ENCODE data around the gene ZMAT1. TPM values are rescaled to one million over a fixed set of nuclear protein-coding genes. Genes with fewer than 3 reads are reported as not detected.

ZMAT1 gene
- polyA plus RNA-seq, 1 donor from 2014 or later: 39.1 TPM

GRCh38 chrX:101956556-101956955 lies 24.7 kb upstream of the ZMAT1 start:
- Histone ChIP-seq H4K20me1 (ENCODE audit: insufficient read depth) (no peaks in the 10 kb centered on the region), H3K4me2 (ENCODE audit: low read length) (no peak overlapping the region), H3K36me3 (ENCODE audit: insufficient read depth, low read length) (no peaks in the 10 kb centered on the region), H2AFZ (ENCODE audit: low read depth, low read length) (no peak overlapping the region), H3K27ac (ENCODE audit: low read length) (no peak overlapping the region), H3K27me3 (ENCODE audit: insufficient read depth, low read depth, low read length) (no peaks in the 10 kb centered on the region), H3K9me2 (ENCODE audit: insufficient read depth, low read length) (no peaks in the 10 kb centered on the region), H3K4me3 (ENCODE audit: low read length) (no peak overlapping the region), H3F3A (ENCODE audit: insufficient read depth, low read length, poor library complexity, severe bottlenecking) (no peaks in the 10 kb centered on the region), H3K9ac (ENCODE audit: low read length) (no peak overlapping the region), H3K9me3 (ENCODE audit: low read length) (no peaks in the 10 kb centered on the region), H3K79me2 (replicated peaks; ENCODE audit: insufficient read depth, low read length) (no peaks in the 10 kb centered on the region)
- TF ChIP-seq MXI1 (conservative IDR thresholded peaks at IDR 0.05; ENCODE audit: poor library complexity, severe bottlenecking): no peak
- no peak for TF ChIP-seq EP300 (conservative IDR thresholded peaks at IDR 0.05; ENCODE audit: poor library complexity, severe bottlenecking)
- no peak for TF ChIP-seq SMC3 (conservative IDR thresholded peaks at IDR 0.05; ENCODE audit: poor library complexity)
- TF ChIP-seq POLR2AphosphoS5 (IDR thresholded peaks at IDR 0.05): no peak
- no peak for TF ChIP-seq CTCF (IDR thresholded peaks at IDR 0.05; ENCODE audit: poor library complexity, severe bottlenecking)

- H3K4me3 ChIP-seq (ENCODE audit: low read length): no peak overlapping the region
- H3K4me2 ChIP-seq (ENCODE audit: low read length): no peak overlapping the region
- H3K9ac ChIP-seq (ENCODE audit: low read length): no peak overlapping the region
- H3F3A ChIP-seq (ENCODE audit: insufficient read depth, low read length, poor library complexity, severe bottlenecking): no peaks in the 10 kb centered on the region
- no peak overlapping the region for H2AFZ ChIP-seq (ENCODE audit: low read depth, low read length)
- no peak for TF ChIP-seq REST (IDR thresholded peaks at IDR 0.05; ENCODE audit: borderline replicate concordance)
- no peak for TF ChIP-seq MXI1 (conservative IDR thresholded peaks at IDR 0.05; ENCODE audit: poor library complexity, severe bottlenecking)
- no peak for TF ChIP-seq SMC3 (conservative IDR thresholded peaks at IDR 0.05; ENCODE audit: poor library complexity)
- TF ChIP-seq POLR2AphosphoS5 (IDR thresholded peaks at IDR 0.05): no peak
- TF ChIP-seq EZH2 (IDR thresholded peaks at IDR 0.05; ENCODE audit: borderline replicate concordance, insufficient read depth, low read length, poor library complexity, severe bottlenecking): no peak
- TF ChIP-seq CTCF (IDR thresholded peaks at IDR 0.05; ENCODE audit: poor library complexity, severe bottlenecking): no peak
- no peak for TF ChIP-seq TAF1 (IDR thresholded peaks at IDR 0.05; ENCODE audit: low read depth)
- TF ChIP-seq RAD21 (conservative IDR thresholded peaks at IDR 0.05): no peak
- TF ChIP-seq EP300 (conservative IDR thresholded peaks at IDR 0.05; ENCODE audit: poor library complexity, severe bottlenecking): no peak
- no peaks in the 10 kb centered on the region for H3K36me3 ChIP-seq (ENCODE audit: insufficient read depth, low read length)
- H3K79me2 ChIP-seq (replicated peaks; ENCODE audit: insufficient read depth, low read length): no peaks in the 10 kb centered on the region
- no peaks in the 10 kb centered on the region for H3K9me3 ChIP-seq (ENCODE audit: low read length)
- H3K9me2 ChIP-seq (ENCODE audit: insufficient read depth, low read length): no peaks in the 10 kb centered on the region
- H4K20me1 ChIP-seq (ENCODE audit: insufficient read depth): no peaks in the 10 kb centered on the region
- H3K27ac ChIP-seq (ENCODE audit: low read length): no peak overlapping the region
- H3K27me3 ChIP-seq (ENCODE audit: insufficient read depth, low read depth, low read length): no peaks in the 10 kb centered on the region
Measured at GRCh38 chrX:101950581-101950980, 18.8 kb upstream of the ZMAT1 start.
